ENCODE measurements around the gene DNAL4.
A peak's percentile ranks its signal among the peaks of the same experiment; 100 is the strongest.

The DNAL4 gene

DNA sequence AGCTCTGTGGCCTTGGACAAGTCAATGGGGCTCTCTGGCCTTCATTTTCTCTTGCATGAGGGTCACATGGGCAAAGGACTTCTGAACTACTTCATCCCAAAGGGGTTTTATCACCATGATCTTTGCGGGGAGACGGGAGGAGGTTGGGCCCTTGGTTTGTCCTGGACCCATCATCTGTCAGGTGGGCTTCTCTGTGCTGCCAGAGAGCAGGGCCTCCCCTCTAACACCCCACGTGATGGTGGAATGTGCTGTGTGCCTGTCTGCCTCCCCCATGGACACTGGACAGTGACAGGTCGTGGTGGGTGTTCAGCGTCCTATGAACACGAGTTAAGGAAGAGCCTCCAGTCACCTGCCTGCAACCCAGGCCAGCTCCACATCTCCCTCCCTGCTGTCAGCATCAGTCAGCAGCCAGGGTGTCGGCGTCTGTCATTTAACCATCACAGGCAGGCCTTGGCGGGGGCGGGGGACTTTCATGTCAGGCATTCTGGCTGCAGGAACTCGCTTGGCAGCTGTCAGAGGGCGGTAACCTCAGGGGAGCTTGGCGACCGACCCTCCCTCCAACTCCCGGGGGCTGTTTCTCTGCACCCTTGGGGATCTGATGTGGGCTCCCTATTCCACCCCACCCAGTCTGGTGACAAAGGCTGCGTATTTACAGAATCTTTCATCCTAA is 35.5 kb downstream of the DNAL4 start:
- DNase-seq (ENCODE audit: extremely low read depth, low read depth): no peak
- TF ChIP-seq, protein P1, sequence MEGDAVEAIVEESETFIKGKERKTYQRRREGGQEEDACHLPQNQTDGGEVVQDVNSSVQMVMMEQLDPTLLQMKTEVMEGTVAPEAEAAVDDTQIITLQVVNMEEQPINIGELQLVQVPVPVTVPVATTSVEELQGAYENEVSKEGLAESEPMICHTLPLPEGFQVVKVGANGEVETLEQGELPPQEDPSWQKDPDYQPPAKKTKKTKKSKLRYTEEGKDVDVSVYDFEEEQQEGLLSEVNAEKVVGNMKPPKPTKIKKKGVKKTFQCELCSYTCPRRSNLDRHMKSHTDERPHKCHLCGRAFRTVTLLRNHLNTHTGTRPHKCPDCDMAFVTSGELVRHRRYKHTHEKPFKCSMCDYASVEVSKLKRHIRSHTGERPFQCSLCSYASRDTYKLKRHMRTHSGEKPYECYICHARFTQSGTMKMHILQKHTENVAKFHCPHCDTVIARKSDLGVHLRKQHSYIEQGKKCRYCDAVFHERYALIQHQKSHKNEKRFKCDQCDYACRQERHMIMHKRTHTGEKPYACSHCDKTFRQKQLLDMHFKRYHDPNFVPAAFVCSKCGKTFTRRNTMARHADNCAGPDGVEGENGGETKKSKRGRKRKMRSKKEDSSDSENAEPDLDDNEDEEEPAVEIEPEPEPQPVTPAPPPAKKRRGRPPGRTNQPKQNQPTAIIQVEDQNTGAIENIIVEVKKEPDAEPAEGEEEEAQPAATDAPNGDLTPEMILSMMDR (IDR thresholded peaks at IDR 0.05; ENCODE audit: low read depth, low read length): no peak

DNA sequence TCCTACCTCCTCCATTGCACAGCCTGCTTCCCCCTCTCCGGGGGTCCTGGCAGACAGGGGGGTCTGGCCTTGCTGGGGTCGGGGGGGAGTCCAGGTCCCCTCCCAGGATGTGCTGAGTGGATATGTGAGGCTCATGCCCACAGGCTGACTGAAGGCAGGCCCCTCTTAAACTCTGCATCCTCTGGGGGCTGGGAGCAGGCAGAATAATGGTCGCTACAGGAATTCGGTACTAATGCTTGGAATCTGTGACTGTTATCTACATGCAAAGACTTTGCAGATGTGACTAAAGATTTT is 36.5 kb downstream of the DNAL4 start:
- TF ChIP-seq, protein P1 (IDR thresholded peaks at IDR 0.05; ENCODE audit: low read depth, low read length): no peak
- no peak for DNase-seq (ENCODE audit: extremely low read depth, low read depth)

DNA sequence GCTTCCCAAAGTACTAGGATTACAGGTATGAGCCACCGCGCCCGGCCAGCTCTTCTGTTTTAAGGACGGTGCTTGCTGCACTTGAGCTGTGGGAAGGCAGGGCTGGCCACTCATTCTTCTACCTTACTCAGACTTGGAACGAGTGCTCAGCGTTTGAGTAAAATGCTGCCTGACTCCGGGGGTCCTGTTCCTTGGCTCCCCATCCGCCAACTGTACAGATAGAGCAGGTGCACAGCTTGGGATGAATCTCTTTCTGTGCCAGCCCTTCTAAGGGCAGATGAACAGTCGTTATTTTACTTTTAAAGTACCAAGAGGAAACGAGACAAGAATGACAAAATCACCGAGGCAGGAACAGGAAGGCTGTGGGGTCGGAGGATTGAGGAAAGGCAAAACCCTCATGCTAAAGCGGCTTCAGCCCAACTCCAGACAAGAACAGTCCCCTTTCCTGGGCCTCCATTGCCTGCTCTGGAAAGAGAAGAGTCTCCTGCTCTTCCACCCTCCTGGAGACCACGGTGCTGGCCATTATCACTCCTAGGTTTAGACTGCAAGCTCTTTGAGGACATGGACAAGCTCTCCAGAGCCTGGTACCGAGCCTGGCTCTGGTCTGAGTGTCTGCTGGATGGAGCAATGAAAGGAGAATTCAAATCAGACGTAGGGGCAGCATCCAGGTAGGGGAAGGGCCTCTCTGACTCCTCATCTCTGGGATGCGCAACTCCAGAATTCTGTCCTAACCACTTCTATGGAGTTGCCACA is 37.1 kb downstream of the DNAL4 start:
- no peak for DNase-seq (ENCODE audit: extremely low read depth, low read depth)
- TF ChIP-seq, protein P1 (IDR thresholded peaks at IDR 0.05; ENCODE audit: low read depth, low read length): no peak

DNA sequence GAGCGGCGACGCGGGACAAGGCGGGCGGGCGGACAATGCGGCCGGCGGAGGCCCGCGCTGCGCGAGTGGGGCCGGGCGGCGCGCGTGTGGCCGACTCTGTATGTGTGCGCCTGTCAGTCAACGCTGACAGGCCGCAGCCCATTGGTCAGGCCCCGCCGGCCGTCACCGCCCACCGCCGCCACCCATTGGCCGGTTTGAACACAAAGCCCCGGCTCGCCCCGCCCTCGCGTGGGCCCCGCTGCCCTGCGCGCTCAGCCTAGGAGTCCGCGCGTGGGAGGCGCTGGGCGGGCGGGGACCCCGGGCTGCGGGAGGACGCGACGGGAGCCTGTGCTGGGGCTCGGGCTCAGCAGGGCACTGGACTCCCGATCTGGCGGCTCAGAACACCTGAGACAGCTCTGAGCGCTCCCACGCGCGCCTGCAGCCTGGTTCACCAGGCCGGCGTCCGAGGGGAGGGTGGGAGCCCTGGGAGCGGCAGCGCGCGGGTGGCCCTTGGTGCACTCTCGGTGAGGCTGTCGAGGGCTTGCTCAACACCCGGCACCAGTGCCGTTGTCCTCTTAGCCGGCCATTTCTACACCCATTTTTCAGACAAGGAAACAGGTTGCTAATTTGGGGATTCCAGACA is 37.9 kb downstream of the DNAL4 start, which contains the start of gene SUN2:
SUN2 (minus strand) TSS at position 88 of the 622 bp plus-strand sequence. CDS start 3,370 bp downstream, outside the sequence.
- TF ChIP-seq, protein P1 (IDR thresholded peaks at IDR 0.05; ENCODE audit: low read depth, low read length): no peak
- DNase-seq (ENCODE audit: extremely low read depth, low read depth): peak; percentile 57

DNA sequence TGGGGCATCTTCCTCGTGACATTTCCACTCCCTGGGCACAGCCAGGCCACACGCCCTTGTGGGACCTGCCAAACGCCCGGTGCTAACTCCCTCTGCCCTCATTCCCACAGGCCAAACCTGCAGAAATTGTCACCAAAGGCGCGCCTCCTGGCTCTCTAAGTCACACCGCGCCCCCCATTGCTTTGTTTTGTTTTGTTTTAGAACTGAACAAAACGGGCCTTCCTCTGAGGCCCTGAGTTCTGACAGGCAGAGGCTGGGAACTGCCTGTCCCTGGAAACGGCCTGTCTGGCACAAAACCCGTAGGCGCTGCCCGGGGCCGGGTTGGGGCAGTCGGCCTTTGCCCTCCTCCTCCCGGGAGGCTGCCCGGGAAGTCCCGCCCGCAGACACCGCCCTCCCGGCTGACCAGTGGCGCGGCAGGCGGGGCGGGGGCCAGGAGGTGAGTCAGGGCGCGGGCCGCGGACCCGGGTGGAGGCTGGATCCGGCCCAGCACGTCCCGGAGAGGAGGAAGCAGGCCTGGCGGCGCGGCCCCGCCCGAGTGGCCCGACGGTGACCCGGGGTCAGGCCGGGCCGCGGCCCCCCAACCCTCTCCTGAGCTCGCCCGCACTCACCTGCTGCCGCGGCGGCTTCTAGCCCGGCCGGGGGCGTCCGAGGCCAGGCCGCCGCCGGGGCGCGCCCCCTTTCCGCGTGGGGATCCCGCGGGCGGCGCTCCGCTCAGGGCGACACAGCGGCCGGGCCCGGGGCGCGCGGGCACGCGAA is 38.6 kb downstream of the DNAL4 start:
- TF ChIP-seq, protein P1 (IDR thresholded peaks at IDR 0.05; ENCODE audit: low read depth, low read length): no peak
- DNase-seq (ENCODE audit: extremely low read depth, low read depth): peak; percentile 56

DNA sequence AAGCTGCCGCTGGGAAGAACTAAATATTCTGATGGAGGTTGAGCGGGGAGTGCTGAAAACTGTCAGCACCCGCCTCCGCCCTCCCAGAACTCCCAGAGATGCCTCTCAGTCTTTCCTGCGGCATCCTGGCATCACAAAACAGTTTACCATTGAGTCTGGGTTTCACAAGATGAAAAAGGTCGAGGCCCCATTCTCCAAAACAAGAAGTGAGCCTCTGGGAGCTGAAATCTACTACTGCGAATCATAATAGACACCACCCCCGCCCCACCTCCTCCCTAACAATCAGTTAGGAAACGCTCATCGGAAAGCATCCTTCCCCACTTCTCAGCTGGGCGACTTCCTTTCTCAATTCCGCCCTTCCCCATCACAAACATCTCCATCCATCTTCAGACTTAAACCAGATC is 39.2 kb downstream of the DNAL4 start:
- TF ChIP-seq, protein P1 (IDR thresholded peaks at IDR 0.05; ENCODE audit: low read depth, low read length): no peak
- no peak for DNase-seq (ENCODE audit: extremely low read depth, low read depth)
